Measurements from ENCODE around the gene GARIN5A. TPM values are rescaled to one million over a fixed set of nuclear protein-coding genes. Genes with fewer than 3 reads are reported as not detected.

Gene GARIN5A
- total RNA-seq, 2 donors from 2014 or later: 5.9 to 16.8 TPM

GRCh38 chr19:50467566-50467965 is 9.1 kb downstream of the GARIN5A start:
- DNase-seq (ENCODE audit: low spot score): no peak
- Histone ChIP-seq H3K4me3 (no peak overlapping the region), H3K27ac (no peak overlapping the region), H3K27me3 (replicated peaks; ENCODE audit: insufficient read depth) (no peaks in the 10 kb centered on the region), H3K9me3 (no peaks in the 10 kb centered on the region), H3K36me3 (no peaks in the 10 kb centered on the region), H3K4me1 (replicated peaks) (no peaks in the 10 kb centered on the region)
- intact Hi-C loops (cut with DNase I): no loop called here
- TF ChIP-seq CTCF (IDR thresholded peaks at IDR 0.05) (no peak), POLR2A (IDR thresholded peaks at IDR 0.05) (no peak), POLR2AphosphoS5 (IDR thresholded peaks at IDR 0.05) (no peak)
- 78% methylated on average over 18 of the region's 18 CpGs for WGBS

GRCh38 chr19:50466706-50467039 is 10.0 kb downstream of the GARIN5A start:
- no peaks in the 10 kb centered on the region for H3K36me3 ChIP-seq
- intact Hi-C loops (cut with DNase I): no loop called here
- H3K4me3 ChIP-seq: no peak overlapping the region
- no peaks in the 10 kb centered on the region for H3K4me1 ChIP-seq (replicated peaks)
- TF ChIP-seq POLR2AphosphoS5 (IDR thresholded peaks at IDR 0.05) (no peak), POLR2A (IDR thresholded peaks at IDR 0.05) (no peak), CTCF (IDR thresholded peaks at IDR 0.05) (no peak)
- no peaks in the 10 kb centered on the region for H3K27me3 ChIP-seq (replicated peaks; ENCODE audit: insufficient read depth)
- H3K9me3 ChIP-seq: no peaks in the 10 kb centered on the region
- H3K27ac ChIP-seq: no peak overlapping the region
- no peak for DNase-seq (ENCODE audit: low spot score)
- 82% methylated on average over 11 of the region's 11 CpGs for WGBS

GRCh38 chr19:50465986-50466705 is 10.5 kb downstream of the GARIN5A start:
- Histone ChIP-seq H3K27me3 (replicated peaks; ENCODE audit: insufficient read depth) (no peaks in the 10 kb centered on the region), H3K4me3 (no peak overlapping the region), H3K36me3 (no peaks in the 10 kb centered on the region), H3K4me1 (replicated peaks) (no peaks in the 10 kb centered on the region), H3K9me3 (no peaks in the 10 kb centered on the region), H3K27ac (no peak overlapping the region)
- DNase-seq (ENCODE audit: low spot score): no peak
- intact Hi-C loops (cut with DNase I): no loop called here
- 40% methylated on average over 29 of the region's 29 CpGs for WGBS
- TF ChIP-seq POLR2AphosphoS5 (IDR thresholded peaks at IDR 0.05) (no peak), POLR2A (IDR thresholded peaks at IDR 0.05) (no peak), CTCF (IDR thresholded peaks at IDR 0.05) (no peak)

- no peak for DNase-seq (ENCODE audit: low spot score)
- no peak overlapping the region for H3K27ac ChIP-seq
- H3K4me1 ChIP-seq (replicated peaks): no peaks in the 10 kb centered on the region
- H3K27me3 ChIP-seq (replicated peaks; ENCODE audit: insufficient read depth): no peaks in the 10 kb centered on the region
- H3K9me3 ChIP-seq: no peaks in the 10 kb centered on the region
- 93% methylated on average over 13 of the region's 13 CpGs for WGBS
- H3K36me3 ChIP-seq: no peaks in the 10 kb centered on the region
- no peak for TF ChIP-seq CTCF (IDR thresholded peaks at IDR 0.05)
- no peak for TF ChIP-seq POLR2A (IDR thresholded peaks at IDR 0.05)
- TF ChIP-seq POLR2AphosphoS5 (IDR thresholded peaks at IDR 0.05): no peak
- intact Hi-C loops (cut with DNase I): no loop called here
- H3K4me3 ChIP-seq: no peak overlapping the region
Observed at GRCh38 chr19:50465000-50465399, 11.6 kb downstream of the GARIN5A start.

GRCh38 chr19:50464348-50464747 is 12.3 kb downstream of the GARIN5A start:
- no peaks in the 10 kb centered on the region for H3K4me1 ChIP-seq (replicated peaks)
- no peaks in the 10 kb centered on the region for H3K36me3 ChIP-seq
- intact Hi-C loops (cut with DNase I): no loop called here
- H3K27me3 ChIP-seq (replicated peaks; ENCODE audit: insufficient read depth): peaks cover 2% of the 10 kb centered on the region
- TF ChIP-seq POLR2AphosphoS5 (IDR thresholded peaks at IDR 0.05): no peak
- no peak for TF ChIP-seq POLR2A (IDR thresholded peaks at IDR 0.05)
- TF ChIP-seq CTCF (IDR thresholded peaks at IDR 0.05): no peak
- WGBS: 73% methylated on average over 14 of the region's 19 CpGs
- no peaks in the 10 kb centered on the region for H3K9me3 ChIP-seq
- no peak overlapping the region for H3K27ac ChIP-seq
- no peak for DNase-seq (ENCODE audit: low spot score)
- no peak overlapping the region for H3K4me3 ChIP-seq
